GOT3 (cell line): ENCODE measurements around the gene PLEKHM2.
"Not testable (repeated sequence)": the region's sequence is repeated elsewhere in the genome, so short reads cannot be mapped to it uniquely, and the experiment has no call there.

Experiments
- DNase-seq: peaks from one replicate; lab custom pipeline; 2025; ENCODE audit warnings: mixed read lengths; lab: John Stamatoyannopoulos, UW

PLEKHM2 gene

GRCh38 chr1:15676010-15676409 is 8.1 kb upstream of the PLEKHM2 start:
- DNase-seq = no peak

GRCh38 chr1:15676688-15677661 is 7.1 kb upstream of the PLEKHM2 start:
- DNase-seq = no peak

- no peak for DNase-seq
Observed at GRCh38 chr1:15678578-15678977, 5.5 kb upstream of the PLEKHM2 start.

GRCh38 chr1:15680131-15680530 is 4.0 kb upstream of the PLEKHM2 start:
- DNase-seq = no peak

GRCh38 chr1:15680561-15681348 is 3.4 kb upstream of the PLEKHM2 start:
- DNase-seq = no peak

- no peak for DNase-seq
Observed at GRCh38 chr1:15681349-15682292, 2.5 kb upstream of the PLEKHM2 start.

GRCh38 chr1:15682936-15683341 is 1.2 kb upstream of the PLEKHM2 start:
- no peak for DNase-seq

GRCh38 chr1:15683345-15684039 is 628 bp upstream of the PLEKHM2 start:
- no peak for DNase-seq

- DNase-seq = no peak
Observed at GRCh38 chr1:15684468-15685291, 560 bp downstream of the PLEKHM2 start.

GRCh38 chr1:15685820-15686219 is 1.7 kb downstream of the PLEKHM2 start:
- DNase-seq = no peak

- DNase-seq = no peak
Observed at GRCh38 chr1:15687446-15687845, 3.3 kb downstream of the PLEKHM2 start.

GRCh38 chr1:15690317-15690716 is 6.2 kb downstream of the PLEKHM2 start:
- no peak for DNase-seq

- DNase-seq = no peak
Observed at GRCh38 chr1:15691434-15692032, 7.4 kb downstream of the PLEKHM2 start.

- no peak for DNase-seq
Observed at GRCh38 chr1:15692121-15692682, 8.1 kb downstream of the PLEKHM2 start.

- no peak for DNase-seq
Observed at GRCh38 chr1:15693371-15693770, 9.3 kb downstream of the PLEKHM2 start.

- no peak for DNase-seq
Observed at GRCh38 chr1:15696956-15697521, 12.9 kb downstream of the PLEKHM2 start.

- DNase-seq = no peak
Observed at GRCh38 chr1:15698201-15698600, 14.1 kb downstream of the PLEKHM2 start.

- not testable (repeated sequence) for DNase-seq
Observed at GRCh38 chr1:15699321-15699720, 15.2 kb downstream of the PLEKHM2 start.

GRCh38 chr1:15700508-15700907 is 16.4 kb downstream of the PLEKHM2 start:
- no peak for DNase-seq
